Measurements from ENCODE around the gene MSANTD3. TPM values are rescaled to one million over a fixed set of nuclear protein-coding genes. Genes with fewer than 3 reads are reported as not detected.

Gene MSANTD3
- total and polyA plus RNA-seq, 2 of the 4 experiments (the other 2 are of a cell fraction) = 45.5 to 55.9 TPM

- no peak overlapping the region for H2BK15ac ChIP-seq (ENCODE audit: low read depth, low read length)
- WGBS, 2 experiments (ENCODE audit: extremely low coverage in 2 of 2, insufficient read length in 1 of 2) = no CpG with 5 or more reads among the region's 1 CpG
- H3K27ac ChIP-seq (ENCODE audit: insufficient read depth, low read length) = no peak overlapping the region
- H2BK120ac ChIP-seq (ENCODE audit: low read depth, low read length) = no peak overlapping the region
- ChIA-PET POLR2A (ENCODE audit: unreplicated experiment) (no interaction called here), CTCF (interaction anchor here (0.6 to 1.5 kb wide), 6 partner anchors 9 to 624 kb away, joined by 3 to 5 read pairs (median 4); partner anchors contain the start of gene CAVIN4)
- BruUV-seq (replicated peaks) = no TSS peak
- H3K4me3 ChIP-seq (ENCODE audit: insufficient read depth, low read depth, low read length) = no peak overlapping the region
- H3K9me1 ChIP-seq (ENCODE audit: insufficient read depth, low read length) = peaks cover 26% of the 10 kb centered on the region
- H2AK9ac ChIP-seq (replicated peaks; ENCODE audit: low read depth, low read length, poor library complexity) = no peak overlapping the region
- peaks cover 96% of the 10 kb centered on the region for H4K20me1 ChIP-seq (ENCODE audit: insufficient read depth, low read length)
- peaks cover 5 to 56% of the 10 kb centered on the region in 2 experiments; a peak in 3 of 4 replicates for H3K79me1 ChIP-seq (ENCODE audit: low read depth in 1 of 2, low read length in 2 of 2)
- H3K36me3 ChIP-seq (ENCODE audit: control insufficient read depth, insufficient read depth, low read length) = peaks cover 11% of the 10 kb centered on the region
- H2BK20ac ChIP-seq (ENCODE audit: low read depth, low read length) = no peak overlapping the region
- peak; percentile 79 for ATAC-seq (ENCODE audit: low read depth)
- TF ChIP-seq CTCF (conservative IDR thresholded peaks at IDR 0.05; ENCODE audit: low read depth, low read length) (peak; percentile 87), USF2 (IDR thresholded peaks at IDR 0.05; ENCODE audit: low read depth, low read length) (peak; percentile 26; the same call in 1 of the 2 replicates), CHD1 (IDR thresholded peaks at IDR 0.05; ENCODE audit: low read depth, low read length) (no peak), CEBPB (IDR thresholded peaks at IDR 0.05; ENCODE audit: low read depth, low read length) (no peak), RAD21 (IDR thresholded peaks at IDR 0.05; ENCODE audit: low read length) (peak; percentile 69), SMC3 (IDR thresholded peaks at IDR 0.05; ENCODE audit: low read depth, low read length) (peak; percentile 77), POLR2A (IDR thresholded peaks at IDR 0.05; ENCODE audit: low read depth, low read length) (no peak)
- no peak overlapping the region for H4K5ac ChIP-seq (ENCODE audit: low read depth, low read length)
- H3K9ac ChIP-seq (ENCODE audit: low read depth, low read length) = no peak overlapping the region
- DNase-seq = peak; percentile 78
- no peak overlapping the region for H3K14ac ChIP-seq (replicated peaks; ENCODE audit: low read depth, low read length)
- H4K91ac ChIP-seq (ENCODE audit: insufficient read depth, low read depth, low read length) = no peak overlapping the region
- no peaks in the 10 kb centered on the region for H3K27me3 ChIP-seq (ENCODE audit: control insufficient read depth, insufficient read depth, low read length)
- H2AK5ac ChIP-seq (ENCODE audit: low read depth, low read length) = no peak overlapping the region
- peaks cover 2% of the 10 kb centered on the region; the same call in 1 of the 2 replicates for H3K4me1 ChIP-seq (ENCODE audit: control insufficient read depth, insufficient read depth, low read length)
- no peak overlapping the region for H3K18ac ChIP-seq (ENCODE audit: low read depth, low read length)
- H2BK5ac ChIP-seq (ENCODE audit: low read depth, low read length, poor library complexity, severe bottlenecking) = no peak overlapping the region
- dilution Hi-C loops (cut with HindIII; ENCODE audit: low sequenced_read_pairs, unreplicated experiment) = no loop called here
- H3K56ac ChIP-seq (ENCODE audit: extremely low read depth, insufficient read depth, low read length) = no peak overlapping the region
- no peak overlapping the region for H4K8ac ChIP-seq (ENCODE audit: low read depth in 2 of 2, low read length in 2 of 2)
- intact Hi-C loops (cut with micrococcal nuclease) = no loop called here
- H3K4me2 ChIP-seq (ENCODE audit: low read depth, low read length) = no peak overlapping the region
- no peak overlapping the region for H3K4ac ChIP-seq (ENCODE audit: low read depth, low read length)
- H3K23ac ChIP-seq (ENCODE audit: low read depth, low read length) = no peak overlapping the region
- in situ Hi-C loops (cut with MboI; ENCODE audit: low sequenced_read_pairs) = no loop called here
- no peak overlapping the region for H2AFZ ChIP-seq (replicated peaks; ENCODE audit: low read length, poor library complexity)
- H3K9me3 ChIP-seq (ENCODE audit: control insufficient read depth, insufficient read depth, low read length) = no peaks in the 10 kb centered on the region
Observed at GRCh38 chr9:100437860-100438805, 11.2 kb downstream of the MSANTD3 start.
